Smooth muscle cell (in vitro differentiated cells): Measurements from ENCODE around the gene POFUT1. TPM values are rescaled to one million over a fixed set of nuclear protein-coding genes. Genes with fewer than 3 reads are reported as not detected.
"Not testable (repeated sequence)": the region's sequence is repeated elsewhere in the genome, so short reads cannot be mapped to it uniquely, and the experiment has no call there.

Experiments
- DNase-seq: peaks from one replicate; lab custom pipeline; 2025; ENCODE audit not compliant: unreplicated experiment; lab: John Stamatoyannopoulos, UW
- H2AFZ ChIP-seq: fragments of 200-600 bp; sonication (generic); 2 replicates; pipeline ENCODE4 v1.6.0; 2016; ENCODE audit warnings: antibody characterized with exemption, low read depth, mild to moderate bottlenecking
- H3F3A ChIP-seq: fragments of 200-600 bp; sonication (generic); 2 replicates; pipeline ENCODE4 v1.6.0; 2017; ENCODE audit warnings: antibody characterized with exemption, low read depth
- H3K27ac ChIP-seq: fragments of 200-600 bp; sonication (generic); 2 replicates; pipeline ENCODE4 v1.5.1; 2016; ENCODE audit warnings: low read depth, mild to moderate bottlenecking
- H3K27me3 ChIP-seq: fragments of 200-600 bp; sonication (generic); 2 replicates; pipeline ENCODE4 v1.6.1; 2016; ENCODE audit warnings: low read depth, mild to moderate bottlenecking
- H3K36me3 ChIP-seq: fragments of 200-600 bp; sonication (generic); 2 replicates; pipeline ENCODE4 v1.5.1; 2016; ENCODE audit warnings: low read depth
- H3K4me1 ChIP-seq: fragments of 200-600 bp; sonication (generic); 2 replicates; pipeline ENCODE4 v1.5.1; 2016; ENCODE audit warnings: low read depth
- H3K4me2 ChIP-seq: fragments of 200-600 bp; sonication (generic); 2 replicates; pipeline ENCODE4 v1.6.0; 2016; ENCODE audit warnings: mild to moderate bottlenecking
- H3K4me3 ChIP-seq: fragments of 200-600 bp; sonication (generic); 2 replicates; pipeline ENCODE4 v1.5.1; 2016; ENCODE audit warnings: mild to moderate bottlenecking
- H3K79me2 ChIP-seq: fragments of 200-600 bp; sonication (generic); 2 replicates; pipeline ENCODE4 v1.6.0; 2016; ENCODE audit warnings: low read depth, mild to moderate bottlenecking
- H3K9ac ChIP-seq: fragments of 200-600 bp; sonication (generic); 2 replicates; pipeline ENCODE4 v1.6.0; 2016; ENCODE audit warnings: low read depth
- H3K9me3 ChIP-seq: fragments of 200-600 bp; sonication (generic); replicated peaks from 2 replicates; pipeline ENCODE4 v1.5.1; 2016; ENCODE audit warnings: low read depth
- H4K20me1 ChIP-seq: fragments of 200-600 bp; sonication (generic); 2 replicates; pipeline ENCODE4 v1.6.0; 2016; ENCODE audit warnings: low read depth
- CTCF ChIP-seq: fragments of 200-600 bp; sonication (generic); IDR thresholded peaks from 2 replicates; pipeline ENCODE4 v1.5.1; 2017; ENCODE audit warnings: borderline replicate concordance, mild to moderate bottlenecking, antibody characterized with exemption; ENCODE audit not compliant: insufficient read depth, poor library complexity, severe bottlenecking
- WGBS: methylation state at CpG from one replicate; pipeline ENCODE4 v1.1.7; 2016; ENCODE audit warnings: low lambda C conversion rate; 5-methylcytosine and 5-hydroxymethylcytosine counted together
- polyA plus RNA-seq: library from polyadenylated mRNA; unstranded; fragments of >200 nt; fragmentation: Nextera tagmentation; extraction: Ambion mirVana; gene quantifications from 2 replicates; pipeline ENCODE4 v1.2.1, GENCODE V29; 2016
- total RNA-seq: library from RNA; depleted of rRNA; stranded (reverse); fragments of >200 nt; gene quantifications from 2 replicates; pipeline ENCODE4 v1.2.3, GENCODE V29; 2014

POFUT1 gene
- total and polyA plus RNA-seq, 2 experiments from 2014 or later: 44.3 to 45.0 TPM

GRCh38 chr20:32168184-32168910, 39.3 kb upstream of the POFUT1 start:
- H3K4me3 ChIP-seq: no peak overlapping the region
- H3K9me3 ChIP-seq: no peaks in the 10 kb centered on the region
- H3K36me3 ChIP-seq: no peaks in the 10 kb centered on the region
- H3F3A ChIP-seq: no peaks in the 10 kb centered on the region
- no peak overlapping the region for H3K4me2 ChIP-seq
- no peak overlapping the region for H2AFZ ChIP-seq
- 88% methylated on average over 2 of the region's 2 CpGs for WGBS
- no peaks in the 10 kb centered on the region for H3K27me3 ChIP-seq
- no peaks in the 10 kb centered on the region for H4K20me1 ChIP-seq
- H3K4me1 ChIP-seq: no peaks in the 10 kb centered on the region
- no peak for DNase-seq
- TF ChIP-seq CTCF: no peak
- no peaks in the 10 kb centered on the region for H3K79me2 ChIP-seq
- H3K9ac ChIP-seq: no peak overlapping the region
- no peak overlapping the region for H3K27ac ChIP-seq

- H4K20me1 ChIP-seq, H3K27me3 ChIP-seq, DNase-seq, H3K4me1 ChIP-seq, H3K4me2 ChIP-seq, H3K9ac ChIP-seq, H3K9me3 ChIP-seq, H3F3A ChIP-seq, H2AFZ ChIP-seq, H3K27ac ChIP-seq, H3K79me2 ChIP-seq, H3K36me3 ChIP-seq, H3K4me3 ChIP-seq: not testable (repeated sequence)
- WGBS: 97% methylated on average over 7 of the region's 7 CpGs
Observed at GRCh38 chr20:32177696-32178095, 30.0 kb upstream of the POFUT1 start.

- TF ChIP-seq CTCF: no peak
- 95% methylated on average over 2 of the region's 2 CpGs for WGBS
- no peaks in the 10 kb centered on the region for H3K27me3 ChIP-seq
Observed at GRCh38 chr20:32179515-32179914, 28.2 kb upstream of the POFUT1 start.

GRCh38 chr20:32179934-32180333, 27.7 kb upstream of the POFUT1 start:
- 92% methylated on average over 4 of the region's 4 CpGs for WGBS
- Histone ChIP-seq H3F3A (no peaks in the 10 kb centered on the region), H3K79me2 (no peaks in the 10 kb centered on the region), H3K36me3 (no peaks in the 10 kb centered on the region), H3K27me3 (no peaks in the 10 kb centered on the region), H3K9me3 (no peaks in the 10 kb centered on the region), H3K9ac (no peak overlapping the region), H4K20me1 (no peaks in the 10 kb centered on the region), H3K4me3 (no peak overlapping the region), H2AFZ (no peak overlapping the region), H3K27ac (no peak overlapping the region), H3K4me2 (no peak overlapping the region), H3K4me1 (no peaks in the 10 kb centered on the region)
- TF ChIP-seq CTCF: no peak
- no peak for DNase-seq

More at GRCh38 chr20:32179515-32179914, 28.2 kb upstream of the POFUT1 start:
- H4K20me1 ChIP-seq: no peaks in the 10 kb centered on the region
- H3F3A ChIP-seq: no peaks in the 10 kb centered on the region
- DNase-seq: no peak
- H3K36me3 ChIP-seq: no peaks in the 10 kb centered on the region
- no peak overlapping the region for H2AFZ ChIP-seq
- H3K4me1 ChIP-seq: no peaks in the 10 kb centered on the region
- H3K9me3 ChIP-seq: no peaks in the 10 kb centered on the region
- no peak overlapping the region for H3K27ac ChIP-seq
- no peak overlapping the region for H3K9ac ChIP-seq
- no peaks in the 10 kb centered on the region for H3K79me2 ChIP-seq
- H3K4me3 ChIP-seq: no peak overlapping the region
- no peak overlapping the region for H3K4me2 ChIP-seq
